ENCODE results near the gene TAX1BP3.

The TAX1BP3 gene

GRCh38 chr17:3688027-3688553 lies 19.7 kb upstream of the TAX1BP3 start:
- no peak for DNase-seq (ENCODE audit: low read depth)

GRCh38 chr17:3685174-3685573 lies 16.8 kb upstream of the TAX1BP3 start:
- DNase-seq (ENCODE audit: low read depth): no peak

GRCh38 chr17:3683054-3683511 lies 14.7 kb upstream of the TAX1BP3 start:
- peak; percentile 25 for DNase-seq (ENCODE audit: low read depth)

GRCh38 chr17:3682033-3682432 lies 13.7 kb upstream of the TAX1BP3 start:
- no peak for DNase-seq (ENCODE audit: low read depth)

- DNase-seq (ENCODE audit: low read depth): no peak
Measured at GRCh38 chr17:3681565-3681964, 13.2 kb upstream of the TAX1BP3 start.

- DNase-seq (ENCODE audit: low read depth): no peak
Measured at GRCh38 chr17:3681057-3681456, 12.7 kb upstream of the TAX1BP3 start.

GRCh38 chr17:3679531-3680126 lies 11.3 kb upstream of the TAX1BP3 start:
- no peak for DNase-seq (ENCODE audit: low read depth)

- no peak for DNase-seq (ENCODE audit: low read depth)
Measured at GRCh38 chr17:3678821-3679530, 10.6 kb upstream of the TAX1BP3 start.

GRCh38 chr17:3678095-3678820 lies 9.9 kb upstream of the TAX1BP3 start:
- DNase-seq (ENCODE audit: low read depth): no peak

GRCh38 chr17:3675886-3676285 lies 7.5 kb upstream of the TAX1BP3 start:
- DNase-seq (ENCODE audit: low read depth): no peak

- DNase-seq (ENCODE audit: low read depth): no peak
Measured at GRCh38 chr17:3672571-3672970, 4.2 kb upstream of the TAX1BP3 start.

GRCh38 chr17:3669548-3669947 lies 1.2 kb upstream of the TAX1BP3 start:
- DNase-seq (ENCODE audit: low read depth): no peak

- no peak for DNase-seq (ENCODE audit: low read depth)
Measured at GRCh38 chr17:3669085-3669347, 638 bp upstream of the TAX1BP3 start.

- DNase-seq (ENCODE audit: low read depth): no peak
Measured at GRCh38 chr17:3667366-3668278, 756 bp downstream of the TAX1BP3 start.

- DNase-seq (ENCODE audit: low read depth): no peak
Measured at GRCh38 chr17:3666516-3666915, 1.9 kb downstream of the TAX1BP3 start.

GRCh38 chr17:3665834-3666233 lies 2.5 kb downstream of the TAX1BP3 start:
- no peak for DNase-seq (ENCODE audit: low read depth)

- DNase-seq (ENCODE audit: low read depth): no peak
Measured at GRCh38 chr17:3663102-3664011, 5.0 kb downstream of the TAX1BP3 start.

- DNase-seq (ENCODE audit: low read depth): no peak
Measured at GRCh38 chr17:3660311-3660891, 8.0 kb downstream of the TAX1BP3 start.

- no peak for DNase-seq (ENCODE audit: low read depth)
Measured at GRCh38 chr17:3659541-3660111, 8.8 kb downstream of the TAX1BP3 start.

- no peak for DNase-seq (ENCODE audit: low read depth)
Measured at GRCh38 chr17:3658784-3659449, 9.5 kb downstream of the TAX1BP3 start.
